GM12878 (cell line): ENCODE results near the gene RPUSD1.

ENCODE experiments used
- CHD2 ChIP-seq: IDR thresholded peaks from 2 replicates; pipeline ENCODE4 v1.6.1; 2011; ENCODE audit warnings: low read depth, low read length, improper control_type of control experiment, borderline replicate concordance
- CTCF ChIP-seq, 3 experiments: IDR thresholded peaks in 2 of 3; conservative IDR thresholded peaks in 1 of 3; 2 replicates each; pipeline ENCODE4 v1.5.1; 2011; ENCODE audit warnings: low read depth in 3 of 3, low read length in 3 of 3, mild to moderate bottlenecking in 3 of 3, control low read depth in 2 of 3, moderate library complexity in 2 of 3, inconsistent platforms in 1 of 3, mixed read lengths in 1 of 3; ENCODE audit not compliant: control insufficient read depth in 2 of 3, insufficient read depth in 1 of 3; ENCODE audit errors: extremely low read depth in 1 of 3
- EZH2 ChIP-seq: IDR thresholded peaks from 2 replicates; pipeline ENCODE4 v1.6.1; 2012; ENCODE audit warnings: low read depth, mild to moderate bottlenecking, control low read depth, inconsistent platforms, low read length, borderline replicate concordance; ENCODE audit not compliant: control insufficient read depth
- SP1 ChIP-seq: IDR thresholded peaks from one replicate; pipeline ENCODE4 v1.6.1; 2011; ENCODE audit warnings: low read depth, low read length
- SPI1 ChIP-seq: IDR thresholded peaks from 2 replicates; pipeline ENCODE4 v1.6.1; 2011; ENCODE audit warnings: low read depth, mild to moderate bottlenecking, low read length, moderate library complexity, borderline replicate concordance; ENCODE audit not compliant: insufficient read depth
- SUZ12 ChIP-seq: fragments of 200-600 bp; sonication (generic); IDR thresholded peaks from one replicate; pipeline ENCODE4 v1.6.1; 2018; ENCODE audit warnings: antibody characterized with exemption, mild to moderate bottlenecking; ENCODE audit not compliant: unreplicated experiment
- TARDBP ChIP-seq: IDR thresholded peaks from 2 replicates; pipeline ENCODE4 v1.6.1; 2016; ENCODE audit warnings: borderline replicate concordance
- TBL1XR1 ChIP-seq: IDR thresholded peaks from 2 replicates; pipeline ENCODE4 v1.6.1; 2012; ENCODE audit warnings: low read depth, low read length, improper control_type of control experiment

GRCh38 chr16:794091-794822 is 6.1 kb upstream of the RPUSD1 start:
- TF ChIP-seq CTCF (IDR thresholded peaks at IDR 0.05 in 2 of 3, conservative IDR thresholded peaks at IDR 0.05 in 1 of 3; ENCODE audit: control insufficient read depth in 2 of 3, extremely low read depth in 1 of 3, insufficient read depth in 1 of 3, low read depth in 3 of 3, low read length in 3 of 3) (no peak), SPI1 (no peak), SUZ12 (no peak), TARDBP (no peak), EZH2 (no peak), SP1 (no peak), CHD2 (no peak), TBL1XR1 (no peak)
